ENCODE measurements around the gene SLC35F3.

DNA sequence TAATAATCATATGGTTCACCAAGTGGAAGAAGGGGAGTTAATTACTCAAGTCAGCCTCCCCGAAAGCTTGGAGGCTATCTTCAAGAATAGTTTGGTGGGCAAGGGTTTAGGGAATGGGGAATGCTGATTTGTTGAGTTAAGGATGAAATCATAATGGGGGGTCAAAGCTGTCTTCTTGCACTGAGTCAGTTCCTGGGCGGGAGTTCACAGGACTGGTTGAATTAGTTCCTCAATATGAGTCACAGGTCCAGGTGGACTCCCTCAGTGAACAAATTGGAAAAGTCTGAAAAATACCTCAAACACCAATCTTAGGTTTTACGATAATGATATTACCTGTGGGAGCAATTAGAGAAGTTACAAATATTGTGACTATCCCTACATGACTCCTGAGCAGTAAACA, 353.6 kb downstream of the SLC35F3 start:
- TF ChIP-seq, protein P1, sequence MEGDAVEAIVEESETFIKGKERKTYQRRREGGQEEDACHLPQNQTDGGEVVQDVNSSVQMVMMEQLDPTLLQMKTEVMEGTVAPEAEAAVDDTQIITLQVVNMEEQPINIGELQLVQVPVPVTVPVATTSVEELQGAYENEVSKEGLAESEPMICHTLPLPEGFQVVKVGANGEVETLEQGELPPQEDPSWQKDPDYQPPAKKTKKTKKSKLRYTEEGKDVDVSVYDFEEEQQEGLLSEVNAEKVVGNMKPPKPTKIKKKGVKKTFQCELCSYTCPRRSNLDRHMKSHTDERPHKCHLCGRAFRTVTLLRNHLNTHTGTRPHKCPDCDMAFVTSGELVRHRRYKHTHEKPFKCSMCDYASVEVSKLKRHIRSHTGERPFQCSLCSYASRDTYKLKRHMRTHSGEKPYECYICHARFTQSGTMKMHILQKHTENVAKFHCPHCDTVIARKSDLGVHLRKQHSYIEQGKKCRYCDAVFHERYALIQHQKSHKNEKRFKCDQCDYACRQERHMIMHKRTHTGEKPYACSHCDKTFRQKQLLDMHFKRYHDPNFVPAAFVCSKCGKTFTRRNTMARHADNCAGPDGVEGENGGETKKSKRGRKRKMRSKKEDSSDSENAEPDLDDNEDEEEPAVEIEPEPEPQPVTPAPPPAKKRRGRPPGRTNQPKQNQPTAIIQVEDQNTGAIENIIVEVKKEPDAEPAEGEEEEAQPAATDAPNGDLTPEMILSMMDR (conservative IDR thresholded peaks at IDR 0.05; ENCODE audit: low read depth, low read length): no peak
- no peak for TF ChIP-seq EZH2 (IDR thresholded peaks at IDR 0.05; ENCODE audit: borderline replicate concordance, low read depth, low read length, poor library complexity, severe bottlenecking)
